ENCODE results near the gene YIF1B.
"Not testable (repeated sequence)": the region's sequence is repeated elsewhere in the genome, so short reads cannot be mapped to it uniquely, and the experiment has no call there.

YIF1B gene

DNA sequence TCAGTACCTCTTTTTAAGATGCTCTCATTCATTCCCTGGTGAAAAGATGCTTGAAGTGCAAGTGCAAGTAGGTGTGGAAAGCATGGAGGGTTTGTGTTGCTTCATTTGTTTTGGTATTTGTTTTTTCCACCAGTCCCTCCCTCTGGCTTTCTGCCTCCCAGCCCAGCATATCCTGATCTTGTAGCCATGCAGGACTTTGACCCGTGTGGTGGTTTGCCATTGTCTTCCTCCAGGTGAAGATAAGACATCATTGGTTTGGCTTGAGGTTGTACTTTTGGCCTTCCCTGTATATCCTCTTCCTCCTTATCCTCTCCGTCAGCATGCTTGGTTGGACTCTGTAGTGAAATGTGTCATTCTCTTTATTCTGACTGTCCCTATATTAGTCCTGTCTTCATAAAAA is 42.2 kb downstream of the YIF1B start:
- DNase-seq: no peak

DNA sequence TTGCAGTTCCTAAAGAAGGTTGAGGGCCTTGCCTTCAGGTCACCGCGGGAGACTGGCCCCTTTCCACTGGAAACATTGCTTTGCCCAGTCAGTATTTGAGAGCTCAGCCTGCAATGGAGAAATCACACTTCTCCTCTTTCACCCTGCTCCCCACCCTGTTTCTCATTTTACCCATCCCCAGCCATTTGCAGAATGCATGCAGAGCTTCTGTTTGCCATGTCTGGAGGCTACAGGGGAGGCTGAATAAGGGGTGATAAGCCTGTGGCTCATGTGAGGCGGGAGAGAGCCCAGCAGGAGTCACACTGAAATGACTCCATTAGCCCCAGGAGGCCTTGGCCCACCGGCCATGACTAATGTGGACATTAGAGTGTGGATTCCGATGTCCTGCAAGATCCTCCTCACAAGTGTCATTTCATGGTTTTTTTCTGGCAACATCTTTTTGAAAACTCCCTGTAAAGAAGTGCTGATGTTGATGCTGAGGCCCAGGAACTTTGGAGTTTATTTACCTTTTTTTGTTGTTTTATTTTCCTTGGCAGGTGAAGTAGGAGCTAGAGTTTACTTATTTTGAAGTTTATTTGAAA is 45.1 kb downstream of the YIF1B start:
- DNase-seq: no peak

DNA sequence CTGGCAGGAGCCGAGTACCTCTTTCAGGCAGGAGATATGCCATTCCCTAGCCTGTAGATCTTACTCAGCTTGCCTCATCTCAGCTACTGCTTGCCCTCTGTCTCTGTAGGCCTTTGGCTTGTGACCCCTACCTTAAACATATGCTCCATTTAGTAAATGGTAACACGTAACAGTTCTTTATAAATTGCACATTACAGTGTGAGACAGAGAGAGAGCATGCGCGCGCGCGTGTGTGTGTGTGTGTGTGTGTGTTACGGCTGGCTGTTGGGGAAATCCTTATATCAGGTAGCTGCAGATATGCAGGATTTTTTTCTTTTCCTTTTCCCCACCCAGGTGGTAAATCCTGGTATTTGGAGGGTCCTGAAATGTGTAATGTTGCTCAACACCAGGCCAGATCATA is 47.2 kb downstream of the YIF1B start:
- no peak for DNase-seq

DNA sequence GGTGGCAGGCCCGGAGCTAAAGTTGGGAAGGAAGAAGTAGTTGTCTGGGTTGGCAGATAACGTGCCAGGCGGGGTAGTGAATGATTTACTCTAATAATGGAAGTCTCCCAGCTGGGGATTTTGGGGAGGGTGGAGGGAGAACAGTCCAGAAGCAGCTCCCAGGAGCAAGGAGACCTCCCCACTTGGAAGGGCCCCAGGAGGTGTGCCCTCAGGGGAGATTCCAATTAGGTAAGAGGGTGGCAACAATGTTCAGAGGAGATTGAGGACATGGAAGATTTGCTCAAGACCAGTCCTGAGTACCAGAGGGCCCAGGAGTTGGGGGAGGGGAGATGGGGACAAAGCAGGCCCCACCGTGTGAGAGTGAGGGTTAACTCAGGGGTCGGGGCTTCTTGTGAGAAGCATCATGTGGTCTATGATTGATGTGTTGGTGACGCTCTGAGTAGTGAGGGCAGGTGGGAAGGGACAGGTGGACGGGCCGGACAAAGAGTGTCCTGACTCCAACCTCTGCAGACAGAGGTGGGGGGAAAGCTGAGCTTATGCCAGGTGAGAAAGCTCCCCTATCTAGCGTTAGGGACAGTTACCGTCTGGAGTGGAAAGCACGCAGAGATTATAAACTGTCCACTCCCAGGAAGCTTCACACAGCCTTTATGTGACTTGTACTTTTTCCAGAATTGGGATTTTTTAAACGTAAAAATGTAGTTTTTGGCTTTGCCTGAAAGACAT is 47.8 kb downstream of the YIF1B start:
- no peak for DNase-seq

- no peak for DNase-seq
Observed at GRCh38 chr19:38266981-38267597, 48.7 kb downstream of the YIF1B start.

DNA sequence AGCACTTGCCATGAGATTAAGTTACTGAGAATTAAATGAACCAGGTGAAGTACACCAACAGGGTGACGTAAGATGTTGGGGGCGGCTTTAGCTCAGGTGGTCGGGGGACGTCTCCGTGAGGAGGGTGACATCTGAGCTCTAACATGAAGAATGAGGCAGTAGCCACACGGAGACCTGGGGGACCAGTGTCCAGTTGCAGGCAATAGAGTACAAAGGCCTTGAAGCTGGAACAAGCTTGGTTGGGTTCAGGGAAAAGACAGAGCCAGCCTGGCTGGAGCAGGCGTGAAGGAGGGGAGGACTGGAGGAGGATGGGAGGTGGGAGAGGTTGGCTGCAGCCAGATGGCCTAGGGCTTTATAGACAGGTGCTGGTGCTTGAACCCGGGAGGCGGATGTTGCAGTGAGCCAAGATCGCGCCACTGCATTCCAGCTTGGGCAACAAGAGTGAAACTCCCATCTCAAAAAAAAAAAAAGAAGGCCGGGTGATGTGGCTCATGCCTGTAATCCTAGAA is 49.8 kb downstream of the YIF1B start:
- DNase-seq: no peak

DNA sequence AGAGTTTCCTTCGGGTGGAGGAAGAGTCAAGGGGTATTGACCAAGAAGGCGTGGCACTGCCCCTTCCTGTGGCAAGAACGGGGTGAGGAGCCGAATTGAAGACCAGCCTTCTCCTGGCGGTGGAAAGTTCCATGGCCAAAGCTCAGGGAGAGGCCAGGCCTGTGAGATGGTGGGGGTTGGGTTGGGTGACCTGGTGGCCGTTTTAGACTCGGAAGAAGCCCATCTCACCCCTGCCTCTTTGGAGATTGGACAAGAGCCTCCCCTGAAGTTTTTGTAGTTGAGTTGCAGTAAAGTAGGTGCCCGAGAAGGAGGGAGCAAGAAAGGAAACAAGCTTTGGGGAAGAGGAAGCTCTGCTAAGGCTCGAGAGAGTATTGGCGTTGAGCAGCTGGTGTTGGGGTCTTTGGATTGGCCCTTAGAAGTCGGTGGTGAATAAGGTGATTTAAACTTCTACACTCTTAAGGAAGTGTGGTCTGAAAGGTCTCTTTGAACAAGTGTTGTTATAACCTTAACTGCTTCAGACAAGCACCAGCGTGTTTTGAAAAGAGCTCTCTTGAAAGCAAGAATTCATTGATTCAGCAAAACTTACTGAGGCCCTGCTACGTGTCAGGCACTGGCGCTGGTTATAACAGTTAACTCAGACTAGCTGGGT is 50.4 kb downstream of the YIF1B start:
- DNase-seq: peak in 3 of 4 experiments; percentile 35 to 45 (median 39)

GRCh38 chr19:38264486-38265212 is 51.1 kb downstream of the YIF1B start, which contains the start of gene SPINT2:
Gene SPINT2, plus strand, starts transcription at chr19:38264573. Its CDS starts 320 bp downstream, at chr19:38264893.
- DNase-seq: peak in 2 of 4 experiments; percentile 23 to 37

DNA sequence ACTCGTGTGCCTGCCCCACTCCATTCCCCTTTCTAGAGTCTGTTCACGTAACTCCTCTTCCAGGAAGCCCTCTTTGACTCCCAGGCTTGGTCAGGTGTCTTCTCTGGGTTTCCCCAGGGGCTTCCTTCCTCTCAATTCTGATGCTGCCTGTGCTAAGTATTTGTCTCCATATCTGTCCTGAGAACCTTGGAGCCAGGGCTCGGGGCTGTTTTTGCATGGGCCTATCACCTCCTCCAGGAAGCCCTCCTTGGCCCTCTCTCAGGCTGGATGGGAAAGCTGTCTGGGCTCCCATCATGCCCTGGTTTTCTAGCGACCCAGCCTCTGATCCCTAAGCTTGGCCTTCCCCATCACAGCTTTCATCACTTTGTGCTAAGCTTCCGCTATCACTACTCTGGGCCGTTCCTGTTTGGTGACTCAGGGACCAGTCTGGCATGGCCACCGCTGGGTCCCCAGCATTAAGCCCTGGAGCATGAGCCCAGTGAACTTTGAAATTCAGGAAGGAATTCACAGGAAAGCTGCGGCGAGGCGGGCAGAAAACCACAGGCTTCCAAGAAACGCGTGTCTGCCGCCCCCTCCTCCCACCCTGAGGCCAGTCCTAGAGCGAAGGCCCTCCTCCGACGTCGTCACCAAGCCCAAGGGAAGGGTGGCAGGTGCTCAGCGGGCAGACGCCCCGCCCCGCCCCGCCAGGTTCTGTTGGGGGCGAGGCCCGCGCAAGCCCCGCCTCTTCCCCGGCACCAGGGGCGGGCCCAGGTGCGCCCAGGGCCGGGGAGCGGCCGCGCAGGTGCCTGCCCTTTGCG is 51.9 kb downstream of the YIF1B start:
- DNase-seq: peak; percentile 80 to 87 (median 84)

DNA sequence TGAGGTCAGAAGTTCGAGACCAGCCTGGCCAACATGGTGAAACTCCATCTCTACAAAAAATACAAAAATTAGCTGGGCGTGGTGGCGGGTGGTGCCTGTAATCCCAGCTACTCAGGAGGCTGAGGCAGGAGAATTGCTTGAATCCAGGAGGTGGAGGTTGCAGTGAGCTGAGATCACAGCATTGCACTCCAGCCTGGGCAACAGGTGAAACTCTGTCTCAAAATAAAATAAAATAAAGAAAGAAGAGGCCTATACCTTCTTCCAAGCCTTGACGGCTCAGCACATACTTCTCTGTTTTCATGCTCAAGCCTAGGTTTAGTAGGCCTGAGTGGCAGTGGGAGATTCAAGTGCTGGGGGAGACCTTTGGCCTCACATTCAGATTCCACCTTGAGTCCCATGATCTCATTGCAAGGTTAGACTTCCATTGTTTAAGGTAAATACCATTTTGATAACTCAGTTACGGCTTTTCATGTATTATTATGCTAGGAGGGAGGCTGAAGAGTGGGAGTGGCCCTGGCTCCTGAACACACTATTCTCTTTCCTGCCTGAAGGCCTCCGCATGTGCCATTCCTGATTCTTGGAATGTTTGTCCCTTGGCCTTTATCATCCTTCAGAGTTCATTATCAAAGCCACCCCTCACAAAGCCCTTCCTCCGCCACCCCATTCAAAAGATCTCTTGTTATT is 53.0 kb downstream of the YIF1B start:
- DNase-seq: no peak

DNA sequence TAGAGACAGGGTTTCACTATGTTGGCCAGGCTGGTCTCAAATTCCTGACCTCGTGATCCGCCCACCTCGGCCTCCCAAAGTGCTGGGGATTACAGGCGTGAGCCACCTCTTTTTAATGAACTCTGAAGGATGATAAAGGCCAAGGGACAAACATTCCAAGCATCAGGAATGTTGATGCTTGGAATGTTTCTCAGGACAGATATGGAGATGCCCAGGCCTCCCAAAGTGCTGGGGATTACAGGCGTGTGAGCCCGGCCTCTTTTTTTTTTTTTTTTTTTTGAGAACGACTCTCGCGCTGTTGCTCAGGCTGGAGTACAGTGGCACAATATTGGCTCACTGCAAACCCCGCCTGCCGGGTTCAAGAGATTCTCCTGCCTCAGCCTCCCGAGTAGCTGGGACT is 53.8 kb downstream of the YIF1B start:
- not testable (repeated sequence) for DNase-seq

DNA sequence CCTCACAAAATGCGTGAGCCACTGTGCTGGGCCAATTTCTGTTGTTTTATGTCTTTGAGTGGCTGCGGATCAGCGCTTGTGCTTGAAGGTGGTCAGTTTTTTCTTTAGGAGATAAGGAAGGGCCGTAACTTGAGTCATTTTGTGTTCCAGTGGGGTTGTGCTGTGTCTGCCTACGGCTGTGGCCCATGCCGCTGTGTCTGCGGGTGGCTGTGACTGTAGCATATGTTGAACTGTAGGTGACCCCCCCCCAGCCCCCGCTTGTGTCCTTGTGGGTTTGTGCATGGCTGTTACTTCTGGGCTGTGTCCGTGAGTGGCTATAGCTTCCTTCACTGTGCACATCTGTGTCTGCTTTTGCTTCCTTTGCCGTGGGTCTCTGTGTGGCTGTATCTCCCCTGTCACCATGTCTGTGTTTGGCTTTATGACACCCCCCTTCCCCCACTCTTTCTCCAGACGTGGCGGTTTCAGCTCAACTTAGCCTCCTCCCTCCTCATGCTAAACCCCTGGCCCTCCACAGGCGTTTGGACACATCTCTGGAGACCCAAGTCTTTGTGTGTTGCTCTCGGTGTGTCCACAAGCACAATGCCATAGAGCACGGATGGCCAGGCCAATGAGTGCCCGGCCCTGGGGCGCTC is 60.2 kb downstream of the YIF1B start:
- no peak for DNase-seq

- DNase-seq: no peak
Observed at GRCh38 chr19:38253788-38254187, 62.0 kb downstream of the YIF1B start.

Data from suppressor macrophage (primary cell).